DMS53 (cell line): ENCODE results near the gene LGALS9.
"Not testable (repeated sequence)": the region's sequence is repeated elsewhere in the genome, so short reads cannot be mapped to it uniquely, and the experiment has no call there.

ENCODE experiments used
- DNase-seq: peaks from one replicate; lab custom pipeline; 2025; lab: John Stamatoyannopoulos, UW

LGALS9 gene

GRCh38 chr17:27629260-27629659 lies 1.7 kb upstream of the LGALS9 start:
- not testable (repeated sequence) for DNase-seq

- peak; percentile 54 for DNase-seq
Observed at GRCh38 chr17:27631411-27631760, 398 bp downstream of the LGALS9 start.

GRCh38 chr17:27631897-27632725 lies 1.1 kb downstream of the LGALS9 start:
- no peak for DNase-seq

- not testable (repeated sequence) for DNase-seq
Observed at GRCh38 chr17:27632766-27633165, 1.8 kb downstream of the LGALS9 start.

- DNase-seq, result no peak
Observed at GRCh38 chr17:27633312-27634025, 2.5 kb downstream of the LGALS9 start.

- no peak for DNase-seq
Observed at GRCh38 chr17:27634026-27634335, 3.0 kb downstream of the LGALS9 start.

- DNase-seq, result no peak
Observed at GRCh38 chr17:27634776-27635175, 3.8 kb downstream of the LGALS9 start.

- DNase-seq, result no peak
Observed at GRCh38 chr17:27635275-27635823, 4.4 kb downstream of the LGALS9 start.

- not testable (repeated sequence) for DNase-seq
Observed at GRCh38 chr17:27636005-27636520, 5.1 kb downstream of the LGALS9 start.

GRCh38 chr17:27637818-27638217 lies 6.8 kb downstream of the LGALS9 start:
- DNase-seq, result not testable (repeated sequence)

- DNase-seq, result not testable (repeated sequence)
Observed at GRCh38 chr17:27638415-27638914, 7.5 kb downstream of the LGALS9 start.

GRCh38 chr17:27640790-27641189 lies 9.8 kb downstream of the LGALS9 start:
- no peak for DNase-seq

- no peak for DNase-seq
Observed at GRCh38 chr17:27644586-27644985, 13.6 kb downstream of the LGALS9 start.

- DNase-seq, result not testable (repeated sequence)
Observed at GRCh38 chr17:27645621-27646020, 14.6 kb downstream of the LGALS9 start.

- no peak for DNase-seq
Observed at GRCh38 chr17:27646232-27646631, 15.2 kb downstream of the LGALS9 start.

- DNase-seq, result no peak
Observed at GRCh38 chr17:27647765-27648164, 16.8 kb downstream of the LGALS9 start.

- not testable (repeated sequence) for DNase-seq
Observed at GRCh38 chr17:27649111-27649571, 18.2 kb downstream of the LGALS9 start.

- no peak for DNase-seq
Observed at GRCh38 chr17:27649929-27650328, 18.9 kb downstream of the LGALS9 start.

- DNase-seq, result no peak
Observed at GRCh38 chr17:27650836-27651235, 19.8 kb downstream of the LGALS9 start.

- peak; percentile 78 for DNase-seq
Observed at GRCh38 chr17:27651411-27652345, 20.7 kb downstream of the LGALS9 start.

- DNase-seq, result not testable (repeated sequence)
Observed at GRCh38 chr17:27653449-27653971, 22.5 kb downstream of the LGALS9 start.
